ENCODE results near the gene SRPX2.

SRPX2 gene

GRCh38 chrX:100681599-100681998 lies 37.6 kb downstream of the SRPX2 start:
- Histone ChIP-seq H2AFZ (ENCODE audit: low read depth, low read length, severe bottlenecking) (no peak overlapping the region), H3K9me3 (ENCODE audit: insufficient read depth, low read length) (no peaks in the 10 kb centered on the region), H3F3A (ENCODE audit: insufficient read depth) (no peaks in the 10 kb centered on the region), H3K79me2 (ENCODE audit: insufficient read depth, low read length) (no peaks in the 10 kb centered on the region), H3K9me2 (replicated peaks; ENCODE audit: insufficient read depth, low read length) (no peaks in the 10 kb centered on the region), H3K36me3 (ENCODE audit: low read length) (no peaks in the 10 kb centered on the region), H3K4me3 (ENCODE audit: insufficient read depth, low read length, poor library complexity, severe bottlenecking) (no peak overlapping the region), H3K9ac (ENCODE audit: low read length) (no peak overlapping the region), H3K4me2 (ENCODE audit: low read depth, low read length, poor library complexity, severe bottlenecking) (no peak overlapping the region), H3K27ac (ENCODE audit: low read depth, low read length) (no peak overlapping the region), H4K20me1 (ENCODE audit: low read depth, low read length) (no peaks in the 10 kb centered on the region), H3K27me3 (ENCODE audit: low read length) (no peaks in the 10 kb centered on the region)
- TF ChIP-seq CTCF (IDR thresholded peaks at IDR 0.05; ENCODE audit: insufficient read depth, low read length, poor library complexity, severe bottlenecking) (no peak), EZH2phosphoT487 (conservative IDR thresholded peaks at IDR 0.05; ENCODE audit: low read length) (no peak)

DNA sequence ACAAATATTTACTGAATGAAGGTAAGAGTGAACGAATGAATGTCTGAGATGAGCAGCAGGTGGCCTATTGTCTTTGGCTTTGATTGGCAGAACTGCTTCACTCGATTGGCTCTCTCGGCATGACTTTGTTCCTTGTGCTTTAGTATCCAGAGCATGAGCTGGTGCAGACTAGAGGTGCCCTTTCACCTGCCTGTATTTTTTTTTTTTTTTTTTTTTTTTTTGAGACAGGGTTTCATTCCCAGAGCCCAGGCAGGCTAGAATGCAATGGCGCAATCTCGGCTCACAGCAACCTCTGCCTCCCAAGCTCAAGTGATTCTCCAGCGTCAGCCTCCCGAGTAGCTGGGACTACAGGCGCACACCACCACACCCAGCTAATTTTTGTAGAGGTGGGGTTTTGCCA lies 38.9 kb downstream of the SRPX2 start:
- no peaks in the 10 kb centered on the region for H3K79me2 ChIP-seq (ENCODE audit: insufficient read depth, low read length)
- H3K9me3 ChIP-seq (ENCODE audit: insufficient read depth, low read length) = no peaks in the 10 kb centered on the region
- no peak for TF ChIP-seq CTCF (IDR thresholded peaks at IDR 0.05; ENCODE audit: insufficient read depth, low read length, poor library complexity, severe bottlenecking)
- TF ChIP-seq EZH2phosphoT487 (conservative IDR thresholded peaks at IDR 0.05; ENCODE audit: low read length) = no peak
- H3K36me3 ChIP-seq (ENCODE audit: low read length) = no peaks in the 10 kb centered on the region
- H3K9me2 ChIP-seq (replicated peaks; ENCODE audit: insufficient read depth, low read length) = no peaks in the 10 kb centered on the region
- no peaks in the 10 kb centered on the region for H4K20me1 ChIP-seq (ENCODE audit: low read depth, low read length)
- H3K27me3 ChIP-seq (ENCODE audit: low read length) = no peaks in the 10 kb centered on the region
- H3F3A ChIP-seq (ENCODE audit: insufficient read depth) = no peaks in the 10 kb centered on the region
- no peak overlapping the region for H3K4me2 ChIP-seq (ENCODE audit: low read depth, low read length, poor library complexity, severe bottlenecking)
- no peak overlapping the region for H3K9ac ChIP-seq (ENCODE audit: low read length)
- no peak overlapping the region for H2AFZ ChIP-seq (ENCODE audit: low read depth, low read length, severe bottlenecking)
- H3K27ac ChIP-seq (ENCODE audit: low read depth, low read length) = no peak overlapping the region
- no peak overlapping the region for H3K4me3 ChIP-seq (ENCODE audit: insufficient read depth, low read length, poor library complexity, severe bottlenecking)

DNA sequence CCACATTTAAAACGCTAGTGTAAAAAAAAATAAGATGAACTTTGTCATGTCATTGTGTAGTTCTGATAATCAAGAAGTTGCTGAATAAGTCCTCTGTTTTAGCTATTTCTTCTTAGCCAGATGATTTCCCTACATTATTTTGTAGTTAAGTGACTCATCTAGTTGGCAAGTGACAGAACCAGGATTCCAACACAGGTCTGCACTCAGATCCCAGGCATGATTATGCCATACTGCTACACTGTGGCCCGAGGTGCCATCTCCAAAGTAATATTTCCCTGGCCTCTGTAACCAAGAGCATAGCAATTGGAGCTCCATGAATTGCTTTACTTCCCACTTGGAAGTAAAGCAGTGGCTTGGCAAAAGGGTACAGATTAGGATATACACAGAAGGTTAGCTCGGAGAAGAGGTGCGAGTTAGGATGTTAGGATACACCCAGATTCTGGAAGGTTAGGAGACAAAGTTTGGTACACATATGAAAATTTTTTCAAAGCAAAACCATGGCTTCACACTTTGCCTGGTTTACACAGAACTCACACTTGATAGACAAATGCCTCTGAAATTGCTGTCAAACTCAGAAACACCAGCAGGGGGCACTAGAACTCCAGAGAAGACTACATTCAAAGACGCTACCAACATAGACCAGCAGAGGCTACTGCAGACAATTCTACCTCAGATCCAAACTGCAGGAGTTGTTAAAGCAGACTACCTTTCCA lies 41.4 kb downstream of the SRPX2 start:
- Histone ChIP-seq H3K4me3 (ENCODE audit: insufficient read depth, low read length, poor library complexity, severe bottlenecking) (no peak overlapping the region), H3K36me3 (ENCODE audit: low read length) (no peaks in the 10 kb centered on the region), H3K9ac (ENCODE audit: low read length) (no peak overlapping the region), H3K79me2 (ENCODE audit: insufficient read depth, low read length) (no peaks in the 10 kb centered on the region), H4K20me1 (ENCODE audit: low read depth, low read length) (no peaks in the 10 kb centered on the region), H3K9me3 (ENCODE audit: insufficient read depth, low read length) (no peaks in the 10 kb centered on the region), H3K4me2 (ENCODE audit: low read depth, low read length, poor library complexity, severe bottlenecking) (no peak overlapping the region), H3K27ac (ENCODE audit: low read depth, low read length) (no peak overlapping the region), H3K9me2 (replicated peaks; ENCODE audit: insufficient read depth, low read length) (no peaks in the 10 kb centered on the region), H3F3A (ENCODE audit: insufficient read depth) (no peaks in the 10 kb centered on the region), H2AFZ (ENCODE audit: low read depth, low read length, severe bottlenecking) (no peak overlapping the region), H3K27me3 (ENCODE audit: low read length) (no peaks in the 10 kb centered on the region)
- TF ChIP-seq CTCF (IDR thresholded peaks at IDR 0.05; ENCODE audit: insufficient read depth, low read length, poor library complexity, severe bottlenecking) = peak; percentile 55
- TF ChIP-seq EZH2phosphoT487 (conservative IDR thresholded peaks at IDR 0.05; ENCODE audit: low read length) = no peak
